NCI-H524 treated with DMSO at 0.1 percent for 48 hours (cell line): ENCODE results near the gene CTCF.

Source experiments
- DNase-seq: peaks from one replicate; lab custom pipeline; 2025; lab: John Stamatoyannopoulos, UW

The CTCF gene

DNA sequence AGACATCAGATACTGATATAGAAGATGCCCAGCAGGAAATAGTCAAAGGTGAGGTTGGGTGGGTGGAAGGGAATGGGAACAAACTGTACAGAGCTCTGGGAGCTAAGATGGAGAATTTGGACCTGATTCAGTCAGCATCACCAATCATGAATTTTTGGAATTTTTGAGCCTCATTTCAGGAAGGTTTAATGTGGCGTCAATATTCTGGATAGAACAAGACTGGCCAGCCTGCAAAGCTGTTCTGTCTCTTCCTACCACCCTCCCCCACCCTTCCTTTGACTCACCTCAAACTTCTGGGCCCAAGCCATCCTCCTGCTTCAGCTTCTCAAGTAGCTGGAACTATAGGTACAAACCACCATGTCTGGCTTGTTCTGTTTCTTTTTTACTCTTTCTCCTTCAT, 32.6 kb downstream of the CTCF start:
- DNase-seq: no peak

DNA sequence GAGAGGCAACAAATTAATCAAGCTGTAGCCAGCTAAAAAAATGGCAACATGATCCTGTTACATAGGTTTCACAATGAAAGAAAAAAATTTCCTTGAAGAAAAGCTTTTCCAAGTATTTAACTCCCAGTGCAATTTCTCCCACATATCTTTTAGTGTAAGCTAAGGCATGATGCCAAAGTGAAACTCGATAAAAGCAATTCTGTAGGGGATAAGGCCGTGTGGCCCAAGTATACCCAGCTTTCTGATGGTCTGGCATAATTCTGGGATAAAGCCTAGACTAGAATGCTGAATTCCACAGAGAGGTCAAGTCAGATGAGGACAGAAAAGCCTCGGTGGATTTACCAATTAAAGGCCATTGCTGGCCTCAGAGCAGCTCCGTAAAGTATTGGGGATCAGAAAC, 36.2 kb downstream of the CTCF start:
- DNase-seq: no peak

DNA sequence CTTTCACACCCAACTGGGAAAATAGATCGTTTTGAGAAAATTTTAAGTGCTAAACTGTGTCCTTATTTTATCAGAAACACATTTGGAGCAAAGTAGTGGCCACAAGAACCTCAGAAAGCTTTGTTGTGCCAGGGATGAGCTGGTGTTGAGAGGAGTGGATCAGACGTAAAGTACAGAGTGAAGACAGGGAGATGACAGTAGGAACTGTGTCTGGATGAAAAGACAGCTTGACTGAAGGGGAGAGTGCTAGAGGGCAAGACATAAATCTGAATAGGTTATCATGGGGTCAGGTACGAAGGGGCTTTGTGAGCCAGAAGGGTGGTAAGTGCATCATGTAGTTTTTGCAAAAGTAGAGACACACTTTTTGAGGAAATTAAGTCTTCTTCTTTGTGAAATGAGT, 43.3 kb downstream of the CTCF start:
- no peak for DNase-seq

DNA sequence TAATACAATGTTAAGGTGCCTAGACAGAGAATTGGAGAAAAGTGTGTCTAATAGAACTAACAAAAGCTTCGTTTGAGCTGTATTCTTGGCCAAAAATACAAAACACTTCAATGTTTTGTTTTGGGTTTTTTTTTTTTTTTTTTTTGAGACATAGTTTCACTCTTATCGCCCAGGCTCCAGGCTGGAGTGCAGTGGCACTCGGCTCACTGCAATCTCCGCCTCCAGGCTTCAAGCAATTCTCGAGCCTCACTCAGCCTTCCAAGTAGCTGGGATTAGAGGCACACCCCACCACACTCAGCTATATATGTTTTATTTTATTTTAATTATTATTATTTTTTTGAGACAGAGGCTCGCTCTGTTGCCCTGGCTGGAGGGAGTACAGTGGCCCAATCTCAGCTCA, 44.3 kb downstream of the CTCF start:
- DNase-seq: no peak

DNA sequence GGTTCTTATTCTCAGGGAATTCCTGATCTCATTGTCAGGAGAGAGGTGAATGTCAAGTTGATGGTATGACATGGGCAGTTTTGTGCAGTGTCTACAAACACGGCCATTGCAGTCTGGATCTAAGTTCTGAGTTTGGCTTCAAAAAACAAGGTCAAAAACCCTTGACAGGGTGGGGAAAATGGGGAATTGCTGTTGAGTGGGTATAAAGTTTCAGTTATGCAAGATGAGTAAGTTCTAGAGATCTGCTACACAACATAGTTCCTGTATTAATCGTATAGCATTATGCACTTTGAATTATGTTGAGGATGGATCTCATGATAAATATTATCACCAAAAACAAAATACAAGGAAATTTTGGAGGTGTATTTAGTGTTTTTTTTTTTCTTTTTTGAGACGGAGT, 46.0 kb downstream of the CTCF start:
- DNase-seq: no peak

DNA sequence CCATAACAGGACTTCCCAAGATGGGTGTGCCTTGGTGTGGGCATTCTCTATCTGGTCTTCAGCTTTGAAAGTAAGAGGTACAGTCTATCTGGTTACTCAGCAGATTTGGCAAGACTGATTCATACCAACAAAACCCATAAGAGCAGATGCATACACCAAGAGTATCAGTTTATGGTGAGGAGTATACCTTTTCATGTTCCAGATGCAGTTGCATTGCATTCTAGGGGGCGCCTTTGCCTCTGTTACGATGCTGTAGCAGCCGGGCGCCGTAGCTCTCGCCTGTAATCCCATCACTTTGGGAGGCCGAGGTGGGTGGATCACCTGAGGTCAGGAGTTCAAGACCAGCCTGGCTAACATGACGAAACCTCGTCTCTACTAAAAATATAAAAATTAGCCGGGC, 51.5 kb downstream of the CTCF start:
- DNase-seq: no peak

DNA sequence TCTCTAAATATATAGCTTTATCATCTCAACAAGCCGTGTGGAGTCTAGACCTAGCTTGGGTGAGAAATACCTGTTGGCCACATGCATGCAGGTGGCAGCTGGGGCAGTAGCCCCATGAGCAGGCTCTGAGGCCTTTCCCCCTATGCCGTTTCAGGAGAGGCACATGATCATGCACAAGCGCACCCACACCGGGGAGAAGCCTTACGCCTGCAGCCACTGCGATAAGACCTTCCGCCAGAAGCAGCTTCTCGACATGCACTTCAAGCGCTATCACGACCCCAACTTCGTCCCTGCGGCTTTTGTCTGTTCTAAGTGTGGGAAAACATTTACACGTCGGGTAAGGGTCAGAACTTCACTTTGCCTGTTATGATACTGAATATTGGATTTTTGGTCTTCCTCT, 65.9 kb downstream of the CTCF start:
- no peak for DNase-seq

DNA sequence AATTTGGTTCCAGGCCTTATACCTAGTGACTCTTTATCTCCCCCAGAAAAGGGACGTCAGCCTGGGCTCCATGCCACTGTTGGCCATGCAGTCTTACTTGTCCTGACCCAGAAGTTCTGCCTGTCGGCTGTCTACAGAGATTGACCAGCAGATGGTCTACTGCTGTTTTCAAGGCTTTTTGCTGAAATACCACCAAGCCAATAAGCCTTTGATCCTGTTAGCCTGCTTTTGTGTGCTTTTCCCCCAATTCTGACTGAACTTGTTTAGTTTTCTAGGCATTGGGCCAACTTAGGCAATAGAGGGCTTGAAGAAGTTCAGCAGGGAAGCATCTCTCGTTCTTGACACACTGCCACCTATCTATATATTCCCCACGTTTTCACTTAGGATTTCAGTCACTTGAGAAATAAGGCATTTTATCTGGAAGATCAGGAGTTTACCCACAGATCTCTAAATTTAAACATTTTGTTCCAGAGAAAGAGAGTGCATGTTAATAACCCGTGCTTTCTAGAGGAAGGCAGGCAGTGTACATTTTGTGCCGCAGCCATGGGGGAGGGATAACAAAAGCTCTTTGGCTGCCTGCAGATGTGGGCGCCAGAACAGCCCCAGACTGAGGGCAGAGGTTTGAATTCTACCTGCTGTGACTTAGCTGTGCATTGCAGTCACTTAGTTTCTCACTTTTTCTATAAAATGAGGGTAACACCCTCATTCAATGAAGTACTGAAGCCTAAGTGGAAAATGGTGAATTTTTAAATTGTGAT, 70.3 kb downstream of the CTCF start:
- no peak for DNase-seq

DNA sequence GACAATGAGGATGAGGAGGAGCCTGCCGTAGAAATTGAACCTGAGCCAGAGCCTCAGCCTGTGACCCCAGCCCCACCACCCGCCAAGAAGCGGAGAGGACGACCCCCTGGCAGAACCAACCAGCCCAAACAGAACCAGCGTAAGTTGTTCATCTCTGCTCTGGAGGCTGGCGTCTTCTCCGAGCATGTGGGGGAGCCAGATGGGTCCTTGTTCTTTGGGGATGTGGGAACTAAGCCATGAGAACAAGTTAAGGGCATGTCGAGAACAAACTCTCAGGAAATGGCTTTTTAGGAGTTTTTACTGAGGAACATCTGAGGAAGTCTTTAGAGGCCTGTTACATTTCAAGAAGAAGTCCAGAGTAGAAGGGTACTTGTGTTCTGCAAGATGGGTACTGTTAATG, 74.4 kb downstream of the CTCF start:
- no peak for DNase-seq

DNA sequence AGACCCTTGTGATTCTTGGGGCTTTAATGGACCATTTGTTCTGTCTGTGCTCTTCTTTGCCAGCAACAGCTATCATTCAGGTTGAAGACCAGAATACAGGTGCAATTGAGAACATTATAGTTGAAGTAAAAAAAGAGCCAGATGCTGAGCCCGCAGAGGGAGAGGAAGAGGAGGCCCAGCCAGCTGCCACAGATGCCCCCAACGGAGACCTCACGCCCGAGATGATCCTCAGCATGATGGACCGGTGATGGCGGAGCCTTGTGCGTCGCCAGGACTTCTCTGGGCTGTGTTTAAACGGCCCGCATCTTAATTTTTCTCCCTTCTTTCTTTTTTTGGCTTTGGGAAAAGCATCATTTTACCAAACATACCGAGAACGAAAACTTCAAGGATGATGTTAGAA, 75.3 kb downstream of the CTCF start:
- DNase-seq: no peak

DNA sequence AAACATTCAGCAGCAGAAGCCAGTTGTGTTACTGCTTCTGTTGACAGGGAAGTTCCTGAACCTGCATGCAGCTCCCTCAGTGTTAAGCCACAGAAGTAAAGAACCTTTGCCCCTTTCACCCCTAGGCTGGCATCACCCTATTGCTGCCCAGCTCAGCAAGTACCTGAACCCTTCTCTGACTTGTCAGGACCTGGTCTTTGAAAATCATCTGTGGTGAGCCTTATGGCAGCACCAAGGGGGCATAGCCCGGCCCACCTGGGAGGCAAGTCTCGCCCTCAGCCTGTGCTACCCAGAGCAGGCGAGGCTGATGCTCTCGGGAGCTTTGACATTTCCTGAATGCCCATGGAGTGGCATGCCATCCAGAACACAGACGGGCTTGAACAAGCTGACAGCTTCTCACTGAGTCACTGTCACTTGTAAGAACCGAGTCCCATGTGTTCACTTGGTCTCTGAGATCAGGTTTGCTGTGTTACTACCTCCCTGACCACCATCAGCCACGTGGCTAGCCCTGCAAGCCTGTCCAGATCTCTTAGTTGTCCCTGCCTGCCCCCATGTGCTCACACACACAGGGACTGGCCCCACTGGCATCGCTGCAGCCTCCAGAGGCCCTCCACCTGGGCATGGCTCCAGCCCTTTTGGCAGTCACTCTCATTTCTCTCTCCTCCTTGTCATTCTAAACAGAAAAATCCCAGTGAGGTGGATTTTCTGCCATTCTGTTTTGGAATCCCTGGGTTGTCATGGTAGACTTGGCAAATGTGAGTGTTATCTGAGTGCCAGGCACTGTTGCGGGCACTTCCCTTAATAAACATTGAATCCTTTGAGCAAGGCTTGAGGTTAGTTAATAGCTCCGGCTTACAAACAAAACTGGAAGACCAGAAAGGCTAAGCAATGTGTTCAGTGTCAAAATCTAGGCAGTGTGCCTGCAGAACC, 79.7 kb downstream of the CTCF start:
- no peak for DNase-seq

DNA sequence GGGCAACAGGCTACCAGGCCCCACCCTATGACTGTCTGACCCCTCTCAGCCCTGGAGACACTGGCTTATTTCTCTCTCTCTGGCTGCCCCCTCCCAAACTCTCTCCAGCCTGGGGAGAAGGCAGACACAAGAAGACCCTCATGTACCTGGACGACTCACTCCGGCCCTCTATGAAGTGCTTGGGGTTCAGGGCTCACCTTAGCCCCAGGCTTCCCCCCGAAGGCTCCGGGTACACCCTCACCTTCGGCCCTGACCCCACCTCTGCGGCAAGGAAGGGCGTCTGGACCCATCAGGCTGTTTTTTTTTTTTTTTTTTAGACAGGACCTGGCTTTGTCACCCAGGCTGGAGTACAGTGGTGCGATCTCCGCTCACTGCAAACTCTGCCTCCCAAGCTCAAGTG, 81.7 kb downstream of the CTCF start:
- no peak for DNase-seq

DNA sequence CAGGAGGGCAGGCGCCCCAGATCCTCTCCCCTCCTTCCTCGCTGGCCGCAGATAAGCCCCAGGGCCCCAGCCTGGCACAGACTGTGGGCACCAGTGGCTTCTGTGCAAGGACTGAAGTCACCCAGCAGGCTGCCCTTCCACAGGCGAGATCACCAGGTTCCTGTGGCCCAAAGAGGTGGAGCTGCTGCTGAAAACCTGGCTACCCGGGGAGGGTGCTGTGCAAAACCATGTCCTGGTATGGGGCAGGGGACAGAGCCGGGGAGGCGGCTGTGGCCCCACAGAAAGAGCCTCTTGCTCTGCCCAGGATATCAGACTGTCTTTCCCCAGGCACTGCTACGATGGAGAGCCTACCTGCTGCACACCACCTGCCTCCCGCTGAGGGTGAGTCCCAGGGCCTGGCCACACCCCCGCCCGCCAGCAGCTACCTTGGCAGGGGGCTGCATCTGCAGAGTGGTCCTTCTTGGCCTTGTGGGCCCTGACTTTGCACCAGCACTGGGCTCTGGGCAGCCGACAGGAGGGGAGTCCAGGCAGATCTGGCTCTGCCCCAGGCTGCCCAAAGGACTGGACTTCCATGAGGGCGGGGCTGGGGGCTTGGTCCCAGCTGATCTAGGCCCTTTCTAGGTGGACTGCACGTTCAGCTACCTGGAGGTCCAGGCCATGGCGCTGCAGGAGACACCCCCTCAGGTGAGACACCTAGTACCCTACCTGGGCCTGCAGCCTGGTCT, 83.2 kb downstream of the CTCF start:
- DNase-seq: no peak

DNA sequence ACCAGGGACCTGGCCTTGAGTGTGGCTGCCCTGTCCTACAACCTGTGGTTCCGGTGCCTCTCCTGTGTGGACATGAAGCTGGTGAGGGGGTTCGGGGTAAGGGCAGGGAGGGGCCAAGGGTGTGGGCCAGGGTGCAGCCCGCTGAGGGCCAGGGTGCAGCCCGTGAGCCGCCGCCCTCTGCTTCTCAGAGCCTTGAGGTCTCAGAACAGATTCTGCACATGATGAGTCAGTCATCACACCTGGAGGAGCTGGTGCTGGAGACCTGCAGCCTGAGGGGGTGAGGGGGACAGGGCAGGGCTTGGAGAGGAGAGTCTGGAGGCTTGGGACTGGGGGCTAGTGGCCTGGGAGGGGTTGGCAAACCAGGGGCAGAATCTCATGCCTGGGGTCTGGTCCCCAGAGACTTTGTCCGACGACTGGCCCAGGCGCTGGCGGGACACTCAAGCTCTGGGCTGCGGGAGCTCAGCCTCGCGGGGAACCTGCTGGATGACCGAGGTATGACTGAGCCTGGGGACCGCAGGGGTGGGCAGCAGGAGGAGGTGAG, 84.9 kb downstream of the CTCF start:
- no peak for DNase-seq

DNA sequence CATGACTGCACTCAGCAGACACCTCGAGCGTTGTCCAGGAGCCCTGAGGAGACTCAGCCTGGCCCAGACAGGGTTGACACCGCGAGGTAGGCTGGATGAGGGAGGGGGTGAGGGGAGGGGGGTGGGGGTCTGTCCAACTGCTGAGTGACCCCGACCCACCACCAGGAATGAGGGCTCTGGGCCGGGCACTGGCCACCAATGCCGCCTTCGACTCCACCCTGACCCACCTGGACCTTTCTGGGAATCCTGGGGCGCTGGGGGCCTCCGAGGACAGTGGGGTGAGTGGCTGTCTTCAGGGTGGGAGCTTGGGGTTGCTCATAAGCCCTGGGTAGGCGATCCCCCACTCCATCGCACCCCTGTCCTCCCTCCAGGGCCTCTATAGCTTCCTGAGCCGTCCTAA, 85.4 kb downstream of the CTCF start:
- no peak for DNase-seq

DNA sequence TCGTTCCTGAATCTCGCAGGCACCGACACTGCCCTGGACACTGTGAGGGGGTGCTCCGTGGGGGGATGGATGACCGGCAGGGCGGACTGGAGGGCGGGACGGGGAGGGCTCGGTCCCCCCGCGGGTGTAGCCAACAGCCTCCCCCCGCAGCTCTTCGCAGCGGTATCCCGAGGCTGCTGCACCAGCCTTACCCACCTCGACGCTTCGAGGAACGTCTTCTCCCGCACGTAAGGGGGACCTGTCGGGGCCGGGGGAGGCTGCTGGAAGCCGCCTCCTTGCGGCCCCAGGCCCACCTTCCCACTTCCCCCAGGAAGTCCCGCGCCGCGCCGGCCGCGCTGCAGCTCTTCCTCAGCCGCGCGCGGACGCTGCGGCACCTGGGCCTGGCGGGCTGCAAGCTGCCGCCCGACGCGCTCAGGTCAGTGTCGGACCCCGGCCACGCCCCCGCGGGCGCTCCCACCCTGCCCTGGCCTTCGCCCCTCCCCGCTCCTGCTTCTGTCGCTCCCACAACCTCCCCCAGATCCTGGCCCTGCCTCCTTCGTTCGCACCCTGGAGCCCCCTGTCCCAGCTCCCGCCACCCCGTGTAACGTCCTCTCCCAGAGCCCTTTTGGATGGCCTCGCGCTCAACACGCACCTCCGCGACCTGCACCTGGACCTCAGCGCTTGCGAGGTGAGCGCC, 85.9 kb downstream of the CTCF start:
- DNase-seq: no peak

DNA sequence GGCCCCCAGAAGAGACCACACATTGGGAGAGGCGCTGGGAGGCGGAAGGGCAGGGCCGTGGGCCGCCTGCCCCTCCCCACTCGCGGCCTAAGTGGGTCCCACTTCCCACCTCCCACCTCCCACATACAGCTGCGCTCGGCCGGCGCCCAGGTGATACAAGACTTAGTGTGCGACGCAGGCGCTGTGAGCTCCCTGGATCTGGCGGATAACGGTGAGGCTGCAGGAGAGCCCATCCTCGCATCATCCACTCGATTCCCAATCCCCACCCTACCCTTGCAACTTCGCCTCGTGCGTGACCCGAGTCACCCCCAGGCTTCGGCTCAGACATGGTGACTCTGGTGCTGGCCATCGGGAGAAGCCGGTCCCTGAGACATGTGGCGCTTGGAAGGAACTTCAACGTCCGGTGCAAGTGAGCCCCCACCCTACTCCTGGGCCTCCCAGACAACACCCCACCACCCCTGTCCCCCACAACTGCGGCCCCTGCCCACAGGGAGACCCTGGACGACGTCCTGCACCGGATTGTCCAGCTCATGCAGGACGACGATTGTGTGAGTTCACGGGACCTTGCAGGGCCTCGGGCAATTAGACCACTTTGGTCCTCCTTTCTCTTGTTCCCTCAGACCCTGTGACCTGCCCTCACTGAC, 86.6 kb downstream of the CTCF start:
- DNase-seq: no peak

DNA sequence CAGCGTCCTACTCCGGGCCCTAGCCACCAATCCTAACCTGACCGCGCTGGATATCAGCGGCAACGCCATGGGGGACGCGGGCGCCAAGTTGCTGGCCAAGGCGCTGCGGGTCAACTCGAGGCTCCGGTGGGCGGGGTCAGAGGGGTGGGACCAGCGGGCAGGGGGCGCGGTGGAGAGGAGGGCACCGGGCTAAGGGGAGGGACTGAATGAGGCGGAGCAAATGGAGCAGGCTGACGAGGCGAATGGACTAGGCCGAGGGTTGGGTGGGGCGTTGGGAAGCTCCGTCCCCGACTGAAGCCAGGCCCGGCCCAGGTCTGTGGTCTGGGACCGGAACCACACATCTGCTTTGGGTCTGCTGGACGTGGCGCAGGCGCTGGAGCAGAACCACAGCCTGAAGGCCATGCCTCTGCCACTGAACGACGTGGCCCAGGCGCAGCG, 87.2 kb downstream of the CTCF start:
- no peak for DNase-seq

DNA sequence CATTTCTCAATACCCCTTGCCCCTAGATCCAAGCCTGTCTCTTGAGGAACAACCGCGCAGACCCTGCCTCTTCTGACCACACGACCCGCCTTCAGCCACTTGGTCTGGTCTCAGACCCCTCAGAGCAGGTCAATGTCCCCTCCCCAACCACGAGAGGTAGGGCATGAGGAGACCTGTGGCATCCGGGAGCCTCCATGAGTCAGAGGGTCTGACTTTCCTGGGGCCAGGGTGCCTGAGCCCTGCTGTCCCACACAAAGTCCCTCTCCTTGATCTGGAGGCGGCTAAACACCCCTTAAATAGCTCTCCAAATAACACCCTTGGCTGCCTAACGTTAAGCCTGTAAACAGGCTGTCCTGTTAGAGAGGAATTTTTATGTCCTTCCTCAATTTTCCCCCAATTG, 87.7 kb downstream of the CTCF start:
- DNase-seq: no peak

DNA sequence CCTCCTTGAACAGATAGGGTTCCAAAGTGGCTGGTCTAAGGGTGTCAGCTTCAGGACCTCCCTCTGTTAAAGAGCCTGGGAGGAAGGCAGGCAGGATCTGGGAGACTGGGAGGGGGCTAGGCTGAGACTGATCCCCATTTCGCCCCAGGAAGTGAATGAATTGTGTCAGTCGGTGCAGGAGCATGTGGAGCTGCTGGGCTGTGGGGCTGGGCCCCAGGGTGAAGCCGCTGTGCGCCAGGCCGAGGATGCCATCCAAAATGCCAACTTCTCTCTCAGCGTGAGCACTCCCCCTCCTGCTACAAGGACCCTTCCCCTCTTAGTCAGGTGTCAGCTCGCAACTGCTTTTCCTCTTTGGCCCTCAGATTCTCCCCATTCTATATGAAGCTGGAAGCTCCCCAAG, 88.7 kb downstream of the CTCF start:
- no peak for DNase-seq

DNA sequence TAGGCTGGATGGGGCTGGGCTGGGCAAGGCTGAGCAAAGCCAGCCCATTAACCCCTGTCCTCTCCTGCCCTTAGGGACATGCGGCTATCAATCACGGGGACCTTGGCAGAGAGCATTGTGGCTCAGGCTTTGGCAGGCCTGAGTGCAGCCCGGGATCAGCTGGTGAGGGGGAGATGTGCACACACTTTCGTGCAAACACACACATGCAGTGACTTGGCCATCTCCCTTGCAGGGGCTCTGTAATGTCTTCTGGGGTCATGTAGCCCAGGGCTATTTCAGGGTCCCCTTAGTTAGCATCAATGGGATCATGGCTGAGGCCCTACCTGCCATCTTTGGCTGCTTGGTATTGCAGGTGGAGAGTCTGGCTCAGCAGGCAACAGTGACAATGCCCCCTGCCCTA, 89.5 kb downstream of the CTCF start:
- no peak for DNase-seq
